Neuronal stem cell (in vitro differentiated cells): ENCODE measurements around the gene RUVBL2.

Experiments
- DNase-seq: peaks from one replicate; pipeline ENCODE4 v3.0.0-alpha.2; 2013; ENCODE audit warnings: low spot score
- H2AFZ ChIP-seq: one replicate; pipeline ENCODE4 v1.6.1; 2013; ENCODE audit warnings: mild to moderate bottlenecking, low read length, inconsistent platforms
- H2AK5ac ChIP-seq: 2 replicates; pipeline ENCODE4 v1.6.1; 2013; ENCODE audit warnings: low read depth, mild to moderate bottlenecking, inconsistent platforms, low read length, moderate library complexity, mixed read lengths
- H2BK120ac ChIP-seq: 2 replicates; pipeline ENCODE4 v1.6.1; 2013; ENCODE audit warnings: low read depth, mild to moderate bottlenecking, inconsistent platforms, low read length, moderate library complexity, mixed read lengths
- H2BK12ac ChIP-seq: one replicate; pipeline ENCODE4 v1.6.1; 2013; ENCODE audit warnings: low read length, inconsistent platforms
- H2BK15ac ChIP-seq: 2 replicates; pipeline ENCODE4 v1.6.1; 2013; ENCODE audit warnings: mild to moderate bottlenecking, low read length, inconsistent platforms, mixed read lengths
- H2BK5ac ChIP-seq: one replicate; pipeline ENCODE4 v1.6.1; 2013; ENCODE audit warnings: inconsistent platforms, mild to moderate bottlenecking, low read length, moderate library complexity
- H3K14ac ChIP-seq: one replicate; pipeline ENCODE4 v1.6.1; 2013; ENCODE audit warnings: low read length, inconsistent platforms
- H3K18ac ChIP-seq: 2 replicates; pipeline ENCODE4 v1.6.1; 2013; ENCODE audit warnings: low read length, inconsistent platforms
- H3K23ac ChIP-seq: 2 replicates; pipeline ENCODE4 v1.6.1; 2013; ENCODE audit warnings: low read depth, mild to moderate bottlenecking, mixed read lengths, low read length, inconsistent platforms; ENCODE audit not compliant: poor library complexity
- H3K27ac ChIP-seq: replicated peaks from 3 replicates; pipeline ENCODE4 v1.5.1; 2013; ENCODE audit warnings: low read length, inconsistent platforms
- H3K27me3 ChIP-seq, 3 experiments: 2 replicates each; pipeline ENCODE4 v1.6.1; 2013; ENCODE audit warnings: low read length in 3 of 3, mild to moderate bottlenecking in 2 of 3, inconsistent platforms in 1 of 3, low read depth in 1 of 3, mixed read lengths in 1 of 3, moderate library complexity in 1 of 3; ENCODE audit not compliant: control insufficient read depth in 3 of 3, insufficient read depth in 3 of 3
- H3K36me3 ChIP-seq, 2 donors: replicated peaks in 1 of 2; 2 replicates each; pipeline ENCODE4 v1.6.1; 2013; ENCODE audit warnings: low read length in 2 of 2; ENCODE audit not compliant: control insufficient read depth in 2 of 2, insufficient read depth in 2 of 2
- H3K4ac ChIP-seq: 2 replicates; pipeline ENCODE4 v1.6.1; 2013; ENCODE audit warnings: inconsistent platforms, mild to moderate bottlenecking, low read length, moderate library complexity
- H3K4me1 ChIP-seq, 2 donors: 1 replicate in 1 of 2; 2 replicates in 1 of 2; pipeline ENCODE4 v1.6.1; 2013; ENCODE audit warnings: low read length in 2 of 2, low read depth in 1 of 2; ENCODE audit not compliant: control insufficient read depth in 2 of 2, insufficient read depth in 1 of 2
- H3K4me2 ChIP-seq: one replicate; pipeline ENCODE4 v1.6.1; 2013; ENCODE audit warnings: mild to moderate bottlenecking, low read length, inconsistent platforms; ENCODE audit not compliant: insufficient read depth, poor library complexity, severe bottlenecking
- H3K4me3 ChIP-seq, 2 donors: 2 replicates each; pipeline ENCODE4 v1.5.1; 2013; ENCODE audit warnings: low read length in 2 of 2, mild to moderate bottlenecking in 2 of 2, inconsistent platforms in 1 of 2, moderate library complexity in 1 of 2
- H3K79me1 ChIP-seq: one replicate; pipeline ENCODE4 v1.6.1; 2013; ENCODE audit warnings: low read depth, mild to moderate bottlenecking, inconsistent platforms, low read length, moderate library complexity
- H3K9ac ChIP-seq: one replicate; pipeline ENCODE4 v1.6.1; 2013; ENCODE audit warnings: mild to moderate bottlenecking, low read depth, low read length, inconsistent platforms; ENCODE audit not compliant: poor library complexity
- H3K9me3 ChIP-seq, 2 donors: replicated peaks in 1 of 2; 2 replicates each; pipeline versions ENCODE3 to v1.6.1; 2013; ENCODE audit warnings: low read length in 2 of 2, mild to moderate bottlenecking in 2 of 2, inconsistent platforms in 1 of 2, low read depth in 1 of 2, mixed read lengths in 1 of 2, moderate library complexity in 1 of 2; ENCODE audit not compliant: control insufficient read depth in 2 of 2, insufficient read depth in 1 of 2
- H4K8ac ChIP-seq: one replicate; pipeline ENCODE4 v1.6.1; 2013; ENCODE audit warnings: low read depth, mild to moderate bottlenecking, inconsistent platforms, low read length, moderate library complexity
- H4K91ac ChIP-seq: one replicate; pipeline ENCODE4 v1.6.1; 2013; ENCODE audit warnings: low read length, low read depth, mild to moderate bottlenecking, inconsistent platforms; ENCODE audit not compliant: poor library complexity
- WGBS, 2 donors: extraction: QIAGEN DNeasy Blood & Tissue Kit; methylation state at CpG; one replicate each; pipeline ENCODE4 v1.1.7; 2013; ENCODE audit warnings: missing lambda C conversion rate in 2 of 2, mixed read lengths in 1 of 2; ENCODE audit not compliant: insufficient read length in 2 of 2, insufficient replicate concordance in 1 of 2; ENCODE audit errors: extremely low coverage in 2 of 2; 5-methylcytosine and 5-hydroxymethylcytosine counted together

RUVBL2 gene

DNA sequence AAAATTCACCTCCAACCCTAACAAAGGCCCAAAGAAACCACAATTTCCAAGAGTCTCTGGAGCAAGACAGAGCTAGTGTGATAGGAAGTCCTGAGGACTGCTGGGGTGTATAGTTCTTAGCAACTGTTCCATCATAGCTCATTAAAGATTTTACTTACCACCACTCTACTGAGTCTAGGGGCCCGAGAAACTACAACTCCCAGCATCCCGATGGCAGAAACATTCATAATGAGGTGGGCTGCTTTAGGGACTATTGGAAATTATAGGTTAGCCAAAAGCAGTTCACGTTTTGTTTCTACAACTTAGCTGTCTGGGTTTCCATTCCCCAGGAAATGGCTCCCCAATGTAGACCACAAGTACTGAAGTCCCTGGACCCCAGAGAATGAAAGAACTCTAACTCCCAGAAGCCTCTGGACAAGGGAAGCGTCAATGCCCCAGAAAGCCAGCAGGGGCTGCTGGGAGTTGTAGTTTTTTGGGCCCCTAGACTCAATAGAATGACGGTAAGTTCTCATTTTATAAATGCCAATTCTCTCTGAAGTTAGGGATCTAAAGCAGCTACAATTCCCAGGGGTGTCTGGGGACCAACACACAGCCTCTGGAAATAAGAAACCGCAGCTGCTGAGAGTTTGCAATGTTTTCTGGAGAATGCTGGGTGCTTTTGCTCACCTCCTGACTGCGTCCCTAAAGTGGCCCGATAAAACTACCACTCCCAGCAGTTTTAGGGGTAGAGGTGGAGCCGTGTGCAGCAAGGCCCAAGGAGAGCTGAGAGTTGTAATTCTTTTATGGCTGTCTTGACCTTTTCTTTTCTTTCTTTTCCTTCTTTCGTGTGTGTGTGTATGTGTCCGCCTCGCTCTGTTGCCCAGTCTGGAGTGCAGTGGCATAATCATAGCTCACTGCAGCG is 17.5 kb upstream of the RUVBL2 start:
- Histone ChIP-seq H3K4me3 (no peak overlapping the region), H4K8ac (no peak overlapping the region), H4K91ac (no peak overlapping the region), H3K27ac (no peak overlapping the region), H2AFZ (peak overlapping the region; percentile 67), H3K18ac (no peak overlapping the region), H3K23ac (no peak overlapping the region), H2BK15ac (no peak overlapping the region), H3K14ac (no peak overlapping the region), H2BK12ac (no peak overlapping the region), H2BK5ac (no peak overlapping the region), H3K4me2 (no peak overlapping the region), H3K9me3 (no peaks in the 10 kb centered on the region), H3K27me3 (no peaks in the 10 kb centered on the region), H3K4ac (no peak overlapping the region), H2AK5ac (no peak overlapping the region), H3K79me1 (no peaks in the 10 kb centered on the region), H2BK120ac (no peak overlapping the region), H3K36me3 (peaks cover 24 to 52% of the 10 kb centered on the region in 2 donors), H3K9ac (no peak overlapping the region), H3K4me1 (no peaks in the 10 kb centered on the region)
- DNase-seq, result no peak
- no CpG with 5 or more reads among the region's 13 CpGs for WGBS, 2 donors

DNA sequence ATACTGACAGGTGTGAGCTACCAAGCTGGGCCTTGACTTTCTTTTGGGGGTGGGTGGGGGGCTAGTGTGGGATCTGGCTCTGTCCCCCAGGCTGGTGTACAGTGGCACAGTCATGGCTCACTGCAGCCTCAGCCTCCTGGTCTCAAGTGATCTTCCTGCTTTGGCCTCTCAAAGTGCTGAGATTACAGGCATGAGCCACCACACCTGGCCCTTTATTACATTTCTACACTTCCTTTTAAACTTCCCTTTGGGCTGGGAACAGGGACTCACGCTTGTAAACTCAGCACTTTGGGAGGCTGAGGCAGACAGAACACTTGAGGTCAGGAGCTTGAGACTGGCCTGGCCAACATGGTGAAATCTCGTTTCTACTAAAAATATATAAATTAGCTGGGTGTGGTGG is 16.6 kb upstream of the RUVBL2 start:
- H3K4me3 ChIP-seq, result no peak overlapping the region
- H3K9ac ChIP-seq, result no peak overlapping the region
- no peak overlapping the region for H2AFZ ChIP-seq
- no peak overlapping the region for H4K8ac ChIP-seq
- H2AK5ac ChIP-seq, result no peak overlapping the region
- no peak overlapping the region for H2BK120ac ChIP-seq
- no peak overlapping the region for H4K91ac ChIP-seq
- no peak overlapping the region for H3K23ac ChIP-seq
- no peak overlapping the region for H3K4ac ChIP-seq
- H2BK12ac ChIP-seq, result no peak overlapping the region
- no peak overlapping the region for H2BK15ac ChIP-seq
- no peaks in the 10 kb centered on the region for H3K4me1 ChIP-seq
- H3K18ac ChIP-seq, result no peak overlapping the region
- H2BK5ac ChIP-seq, result no peak overlapping the region
- H3K79me1 ChIP-seq, result no peaks in the 10 kb centered on the region
- H3K14ac ChIP-seq, result no peak overlapping the region
- H3K36me3 ChIP-seq, result peaks cover 28 to 57% of the 10 kb centered on the region in 2 donors
- no peak for DNase-seq
- no peaks in the 10 kb centered on the region for H3K9me3 ChIP-seq
- no peak overlapping the region for H3K4me2 ChIP-seq
- no peak overlapping the region for H3K27ac ChIP-seq
- no peaks in the 10 kb centered on the region for H3K27me3 ChIP-seq
- no CpG with 5 or more reads among the region's 2 CpGs for WGBS, 2 donors

DNA sequence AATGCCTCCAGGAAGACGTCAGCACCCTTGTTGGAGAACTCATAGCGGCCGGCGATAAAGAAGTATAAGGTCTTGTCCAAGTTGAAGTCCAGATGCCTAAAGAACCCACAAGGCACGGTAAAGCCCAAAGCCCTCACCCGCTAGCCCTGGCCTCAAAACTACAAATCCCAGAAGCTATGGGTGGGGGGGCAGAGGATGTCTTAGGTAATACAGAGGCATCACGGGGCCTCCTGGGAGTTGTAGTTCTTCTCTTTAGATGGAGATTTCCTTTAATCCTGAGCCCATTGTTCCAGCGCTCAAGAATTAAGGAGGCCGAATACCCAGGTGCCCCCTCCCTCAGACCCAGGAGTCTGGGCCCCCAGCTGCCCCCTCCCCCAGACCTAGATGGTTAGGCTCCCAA is 11.4 kb upstream of the RUVBL2 start:
- no peak overlapping the region for H3K27ac ChIP-seq
- H3K27me3 ChIP-seq, result no peaks in the 10 kb centered on the region
- no peaks in the 10 kb centered on the region for H3K9me3 ChIP-seq
- no peak overlapping the region for H2AK5ac ChIP-seq
- peak overlapping the region; percentile 36 for H2BK5ac ChIP-seq
- H3K4ac ChIP-seq, result no peak overlapping the region
- H2BK120ac ChIP-seq, result no peak overlapping the region
- H3K4me2 ChIP-seq, result no peak overlapping the region
- H3K18ac ChIP-seq, result no peak overlapping the region
- peaks cover 33 to 65% of the 10 kb centered on the region in 2 donors for H3K36me3 ChIP-seq
- no peak overlapping the region for H2BK12ac ChIP-seq
- no peak overlapping the region for H2AFZ ChIP-seq
- no peak overlapping the region for H3K4me3 ChIP-seq
- WGBS, 2 donors, result no CpG with 5 or more reads among the region's 9 CpGs
- no peaks in the 10 kb centered on the region for H3K4me1 ChIP-seq
- no peak overlapping the region for H3K9ac ChIP-seq
- no peak for DNase-seq
- H3K14ac ChIP-seq, result no peak overlapping the region
- H2BK15ac ChIP-seq, result no peak overlapping the region
- H3K79me1 ChIP-seq, result no peaks in the 10 kb centered on the region
- H4K91ac ChIP-seq, result no peak overlapping the region
- H4K8ac ChIP-seq, result no peak overlapping the region
- no peak overlapping the region for H3K23ac ChIP-seq

DNA sequence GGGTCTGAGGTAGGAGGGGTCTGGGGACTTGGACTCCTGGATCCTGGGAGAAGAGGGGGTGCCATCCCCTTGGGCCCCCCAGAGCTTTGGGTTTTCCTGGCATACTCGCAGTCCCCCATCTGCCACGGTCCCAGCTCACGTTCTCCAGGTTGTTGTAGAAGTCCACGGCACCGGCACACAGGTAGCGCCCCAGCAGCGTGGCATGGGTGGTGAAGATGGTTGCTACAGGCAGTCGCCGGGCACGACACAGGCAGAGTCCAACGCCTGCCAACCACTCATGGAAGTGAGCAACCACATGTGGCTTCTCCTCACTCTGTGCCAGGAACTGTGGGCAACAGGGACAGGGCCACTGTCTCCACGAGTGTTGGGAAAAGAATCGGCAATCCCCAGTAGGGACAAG is 8.0 kb upstream of the RUVBL2 start:
- Histone ChIP-seq H3K4me1 (no peaks in the 10 kb centered on the region), H2BK15ac (no peak overlapping the region), H3K27me3 (no peaks in the 10 kb centered on the region), H3K9ac (no peak overlapping the region), H2AK5ac (no peak overlapping the region), H3K9me3 (no peaks in the 10 kb centered on the region), H2BK120ac (no peak overlapping the region), H3K23ac (peak overlapping the region; percentile 32), H3K18ac (no peak overlapping the region), H2AFZ (no peak overlapping the region), H2BK5ac (no peak overlapping the region), H3K36me3 (peaks cover 30 to 72% of the 10 kb centered on the region in 2 donors), H3K4me3 (peak overlapping the region in 1 of 2 donors; percentile 20), H3K27ac (no peak overlapping the region), H4K91ac (no peak overlapping the region), H3K4me2 (no peak overlapping the region), H2BK12ac (peak overlapping the region; percentile 91), H3K14ac (no peak overlapping the region), H4K8ac (no peak overlapping the region), H3K79me1 (no peaks in the 10 kb centered on the region), H3K4ac (no peak overlapping the region)
- no peak for DNase-seq
- no CpG with 5 or more reads among the region's 13 CpGs for WGBS, 2 donors
